HS-27A (cell line): ENCODE results near the gene HSPA5.
A peak's percentile ranks its signal among the peaks of the same experiment; 100 is the strongest.
"Not testable (repeated sequence)": the region's sequence is repeated elsewhere in the genome, so short reads cannot be mapped to it uniquely, and the experiment has no call there.

Experiments used
- DNase-seq: peaks from one replicate; pipeline ENCODE4 v3.0.0-alpha.2; 2012; ENCODE audit warnings: low read depth, missing footprints

HSPA5 gene

GRCh38 chr9:125241000-125241862, at the start of gene HSPA5:
HSPA5 (minus strand) TSS chr9:125241343; CDS start chr9:125241126, 217 bp downstream.
- DNase-seq, result peak; percentile 95

- not testable (repeated sequence) for DNase-seq
Observed at GRCh38 chr9:125286935-125287433, 45.8 kb upstream of the HSPA5 start.

GRCh38 chr9:125284855-125285254, 43.7 kb upstream of the HSPA5 start:
- no peak for DNase-seq

GRCh38 chr9:125280945-125281344, 39.8 kb upstream of the HSPA5 start:
- no peak for DNase-seq

- DNase-seq, result no peak
Observed at GRCh38 chr9:125277411-125277810, 36.3 kb upstream of the HSPA5 start.

GRCh38 chr9:125276771-125277170, 35.6 kb upstream of the HSPA5 start:
- DNase-seq, result no peak

- no peak for DNase-seq
Observed at GRCh38 chr9:125272697-125273096, 31.6 kb upstream of the HSPA5 start.

- DNase-seq, result no peak
Observed at GRCh38 chr9:125271081-125271480, 29.9 kb upstream of the HSPA5 start.

GRCh38 chr9:125269014-125269397, 27.9 kb upstream of the HSPA5 start:
- no peak for DNase-seq

- no peak for DNase-seq
Observed at GRCh38 chr9:125268394-125269013, 27.4 kb upstream of the HSPA5 start.

- not testable (repeated sequence) for DNase-seq
Observed at GRCh38 chr9:125264068-125264467, 22.9 kb upstream of the HSPA5 start.

- DNase-seq, result no peak
Observed at GRCh38 chr9:125262294-125262991, 21.3 kb upstream of the HSPA5 start.

- peak; percentile 52 for DNase-seq
Observed at GRCh38 chr9:125261501-125262293, 20.6 kb upstream of the HSPA5 start, which contains the start of gene GAPVD1. GAPVD1 (plus strand) TSS chr9:125261826; CDS start chr9:125298922, 37,096 bp downstream.

GRCh38 chr9:125260561-125260960, 19.4 kb upstream of the HSPA5 start:
- no peak for DNase-seq

GRCh38 chr9:125258832-125259534, 17.8 kb upstream of the HSPA5 start:
- DNase-seq, result no peak

- DNase-seq, result no peak
Observed at GRCh38 chr9:125258160-125258785, 17.1 kb upstream of the HSPA5 start.

GRCh38 chr9:125255781-125256391, 14.7 kb upstream of the HSPA5 start:
- no peak for DNase-seq

- DNase-seq, result no peak
Observed at GRCh38 chr9:125254231-125254630, 13.1 kb upstream of the HSPA5 start.

GRCh38 chr9:125246261-125246667, 5.1 kb upstream of the HSPA5 start:
- DNase-seq, result no peak

GRCh38 chr9:125243792-125244260, 2.7 kb upstream of the HSPA5 start:
- DNase-seq, result no peak
